GM19467 (cell line): ENCODE results near the gene NCBP2.
A peak's percentile ranks its signal among the peaks of the same experiment; 100 is the strongest.

Experiments used
- ATAC-seq: cut with Tn5 transposase; IDR thresholded peaks from one replicate; pipeline ENCODE4 v1.9.1; 2021; ENCODE audit warnings: mild to moderate bottlenecking, moderate library complexity; ENCODE audit not compliant: unreplicated experiment

Gene NCBP2

GRCh38 chr3:196942226-196942914 lies at the start of gene NCBP2:
Gene NCBP2, minus strand, starts transcription at chr3:196942528. Its CDS starts 25 bp downstream, at chr3:196942503.
- peak; percentile 90 for ATAC-seq

DNA sequence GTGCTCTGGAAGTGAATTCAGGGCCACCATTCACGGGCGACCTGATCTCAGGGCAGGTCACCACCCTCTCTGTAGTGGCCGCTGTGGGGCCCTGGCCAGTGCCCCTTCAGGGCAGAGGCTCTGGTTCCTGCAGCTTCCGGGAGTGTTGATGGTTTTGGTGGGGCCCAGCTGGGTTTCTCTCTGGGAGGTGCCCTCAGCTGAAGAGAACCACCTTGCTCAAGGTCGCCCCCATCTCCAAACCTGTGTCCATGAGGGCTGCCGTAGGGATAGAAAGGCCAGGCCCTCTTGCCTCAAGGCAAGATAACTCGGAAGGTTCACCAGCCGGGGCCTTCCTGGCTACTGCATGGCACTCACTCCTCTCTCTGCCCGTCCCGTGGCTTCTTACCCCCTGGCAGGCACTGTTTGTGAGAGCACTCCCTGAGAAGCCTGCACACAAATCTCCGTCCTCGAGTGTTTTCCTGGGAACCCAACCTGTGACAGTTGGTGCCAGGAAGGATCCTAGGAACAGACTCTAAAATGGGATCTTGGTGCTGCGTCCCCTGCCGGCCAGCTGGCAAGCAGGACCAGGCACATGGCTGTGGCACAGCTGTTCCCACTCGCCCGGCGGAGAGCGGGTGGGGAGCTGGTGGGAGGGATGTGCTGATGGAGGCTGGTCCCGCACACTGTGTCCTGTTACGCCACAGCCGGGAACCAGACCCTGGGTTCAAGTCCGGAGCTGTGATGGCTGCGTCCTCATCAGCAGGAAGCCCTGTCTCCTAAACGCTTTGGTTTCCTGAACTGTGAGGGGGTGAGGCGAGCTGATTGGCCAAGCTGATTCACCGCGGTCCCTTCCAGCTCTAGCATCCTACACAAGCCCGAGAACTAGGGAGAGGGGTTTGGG lies 49.5 kb upstream of the NCBP2 start:
- no peak for ATAC-seq

DNA sequence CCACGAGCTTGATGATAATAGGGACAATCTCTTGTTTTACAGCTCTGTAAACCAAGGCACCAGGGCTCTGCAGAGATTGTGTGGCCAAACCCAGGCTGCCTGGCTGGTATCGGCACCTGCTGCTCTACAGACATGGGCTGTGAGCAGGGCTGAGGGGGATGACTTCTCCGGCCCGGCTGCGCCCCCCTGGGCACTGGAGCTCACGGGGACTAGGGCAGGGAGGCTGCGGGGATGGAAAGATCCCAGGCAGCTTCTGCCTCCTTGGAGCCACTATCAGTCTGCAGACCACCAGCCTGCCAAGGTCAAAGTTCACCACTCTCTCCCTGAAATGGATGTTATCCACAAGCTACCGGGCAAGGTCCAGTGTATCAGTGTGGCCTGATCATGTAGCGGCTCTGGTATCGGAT lies 48.3 kb upstream of the NCBP2 start:
- no peak for ATAC-seq

- no peak for ATAC-seq
Measured at GRCh38 chr3:196989721-196990262, 47.5 kb upstream of the NCBP2 start.

DNA sequence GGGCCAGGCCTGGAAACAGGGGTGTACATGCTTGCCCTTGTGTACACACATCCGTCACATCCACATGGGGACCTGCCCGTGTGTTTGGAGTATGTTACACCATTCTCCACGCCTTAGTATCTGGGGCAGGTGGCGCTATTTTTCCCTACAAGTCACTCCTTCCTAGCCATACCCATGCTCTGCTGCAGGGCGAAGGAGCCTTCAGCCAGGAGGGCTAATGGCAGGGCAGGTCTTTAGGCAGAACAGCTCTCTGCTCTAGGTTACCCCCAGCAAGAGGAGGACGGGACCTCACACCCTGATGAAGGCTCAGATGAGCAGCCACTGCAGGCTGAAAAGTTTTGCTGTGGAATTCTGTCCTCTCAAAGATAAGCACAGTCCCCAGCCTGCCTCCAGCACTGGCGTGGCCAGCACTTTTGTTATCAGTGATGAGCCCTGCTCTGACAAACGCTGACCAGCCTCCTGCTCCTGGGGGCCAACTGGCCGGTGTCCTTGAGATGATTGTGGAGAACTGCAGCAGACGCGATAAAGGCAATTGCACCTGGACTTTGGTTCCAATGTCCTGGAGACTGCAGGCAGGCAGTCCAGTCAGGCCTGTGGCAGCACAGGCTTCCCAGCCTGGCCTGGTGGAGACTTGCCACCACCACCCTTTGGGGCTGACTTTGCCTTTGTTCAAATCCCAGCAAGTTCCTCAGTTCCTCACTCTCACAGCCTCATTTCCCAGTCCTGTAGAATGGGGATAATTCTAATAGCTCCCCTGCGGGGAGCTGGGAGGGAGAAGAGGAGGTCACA lies 46.1 kb upstream of the NCBP2 start:
- no peak for ATAC-seq

DNA sequence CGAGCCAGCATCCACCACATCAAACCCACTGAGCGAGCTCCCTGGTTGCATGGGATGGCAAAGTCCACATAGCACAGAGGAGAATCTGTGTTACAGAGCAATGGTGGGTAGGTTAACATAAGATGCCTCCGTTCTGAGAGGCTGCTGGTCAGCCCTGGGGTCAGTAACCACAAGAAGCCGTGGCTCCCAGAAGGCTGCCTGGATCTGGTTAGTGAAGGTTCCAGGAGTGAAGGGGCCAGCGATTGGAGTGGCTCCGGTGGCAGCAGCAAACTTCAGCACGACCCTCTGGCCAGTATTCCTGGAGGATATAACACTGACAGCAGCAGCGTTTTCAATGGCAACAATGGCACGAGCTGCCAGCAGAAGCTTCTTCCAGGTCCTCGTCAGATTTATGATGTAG lies 44.7 kb upstream of the NCBP2 start:
- ATAC-seq, result no peak

- no peak for ATAC-seq
Measured at GRCh38 chr3:196985954-196986885, 43.9 kb upstream of the NCBP2 start.

DNA sequence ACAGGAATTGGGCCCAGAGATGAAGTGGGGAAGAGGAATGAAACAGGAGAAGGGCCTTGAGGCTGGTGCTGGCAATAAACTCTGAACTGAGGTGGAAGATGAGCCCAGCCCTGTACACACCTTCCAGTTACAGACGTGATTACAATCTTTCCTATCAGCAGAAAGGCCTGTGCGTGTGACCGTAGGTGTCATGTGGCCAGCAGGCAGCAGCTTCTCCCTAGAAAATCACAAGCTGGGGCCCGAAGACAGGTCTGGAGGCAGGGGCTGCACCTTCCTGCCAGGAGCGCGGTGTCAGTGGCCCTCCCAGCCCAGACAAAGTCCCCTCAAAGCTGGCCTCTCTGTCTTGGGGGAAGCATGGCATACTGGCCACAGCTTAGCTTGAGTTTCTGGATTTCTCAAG lies 43.0 kb upstream of the NCBP2 start:
- ATAC-seq, result no peak

GRCh38 chr3:196983186-196983585 lies 40.9 kb upstream of the NCBP2 start:
- ATAC-seq, result no peak

- no peak for ATAC-seq
Measured at GRCh38 chr3:196981657-196982056, 39.3 kb upstream of the NCBP2 start.

DNA sequence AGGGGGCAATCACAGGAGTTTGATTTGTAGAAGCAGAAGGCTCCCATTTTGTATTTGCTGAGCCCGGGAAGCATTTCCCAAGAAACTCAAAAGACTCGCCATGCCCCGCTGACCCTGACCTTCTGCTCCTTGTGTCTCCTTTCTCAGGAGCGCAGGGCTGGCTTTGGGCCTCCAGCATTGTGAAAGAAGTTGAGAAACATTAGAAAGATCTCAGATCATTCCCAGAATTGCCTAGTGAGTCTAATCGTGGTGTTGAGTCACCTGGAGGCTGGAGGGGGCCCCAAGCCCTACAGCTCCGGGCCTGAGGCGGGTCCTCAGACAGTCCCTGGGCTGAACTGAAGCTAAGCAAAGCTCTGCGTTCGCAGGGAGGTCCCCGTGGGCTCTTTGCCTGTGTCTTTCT lies 37.2 kb upstream of the NCBP2 start:
- ATAC-seq, result no peak

GRCh38 chr3:196976941-196977340 lies 34.6 kb upstream of the NCBP2 start:
- no peak for ATAC-seq

- ATAC-seq, result no peak
Measured at GRCh38 chr3:196975349-196975748, 33.0 kb upstream of the NCBP2 start.

DNA sequence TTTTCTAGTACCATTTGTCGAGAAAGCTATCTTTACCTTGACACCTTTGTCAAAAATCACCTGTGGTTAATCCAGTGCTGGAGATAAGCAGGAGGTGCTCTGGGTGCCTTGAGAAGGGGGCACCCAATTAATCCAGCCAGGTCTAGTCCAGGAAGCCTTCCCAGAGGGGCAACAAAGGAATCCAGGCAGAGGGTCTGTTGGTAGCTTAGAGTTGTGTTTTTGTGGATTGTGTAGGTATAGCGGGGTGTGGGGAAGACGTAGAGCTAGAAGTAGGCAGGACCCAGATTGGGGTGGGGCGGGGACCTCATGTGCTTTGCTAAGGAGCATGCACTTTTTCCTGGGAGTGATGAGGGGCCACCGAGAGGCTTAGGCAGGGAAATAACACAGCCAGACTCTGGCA lies 32.3 kb upstream of the NCBP2 start:
- ATAC-seq, result no peak

- ATAC-seq, result no peak
Measured at GRCh38 chr3:196971094-196971698, 28.9 kb upstream of the NCBP2 start.

GRCh38 chr3:196970547-196971093 lies 28.3 kb upstream of the NCBP2 start:
- no peak for ATAC-seq

GRCh38 chr3:196969660-196970546 lies 27.6 kb upstream of the NCBP2 start:
- peak; percentile 64 for ATAC-seq

DNA sequence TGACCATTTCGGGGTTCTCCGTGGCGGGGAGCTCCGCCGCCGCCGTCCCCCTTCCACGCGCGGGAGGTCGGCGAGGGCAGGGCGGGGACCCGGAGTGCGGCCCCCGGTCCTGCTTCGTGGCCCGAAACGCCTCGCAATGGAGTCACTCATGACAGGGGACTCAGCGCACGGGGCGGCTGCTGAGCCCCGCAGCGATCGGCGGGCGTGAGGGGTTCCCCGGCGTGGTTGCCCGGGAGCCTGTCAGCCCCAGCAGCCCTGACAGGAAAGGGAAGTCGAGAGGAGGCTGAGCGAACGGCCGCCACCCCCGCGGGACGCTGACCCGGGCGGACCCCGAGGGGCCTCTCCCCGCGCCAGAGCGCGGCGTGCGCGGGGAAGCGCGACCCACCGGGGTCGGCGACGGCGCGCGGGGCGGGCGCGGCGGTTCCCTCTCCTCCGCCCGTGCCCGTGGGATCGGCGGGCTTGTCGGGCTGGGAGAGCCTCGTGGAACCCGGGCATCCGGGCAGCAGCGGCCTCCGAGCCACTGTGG lies 26.9 kb upstream of the NCBP2 start:
- ATAC-seq, result peak; percentile 38
